GM18870 (cell line): ENCODE data around the gene ZNF385D.
"Not testable (repeated sequence)": the region's sequence is repeated elsewhere in the genome, so short reads cannot be mapped to it uniquely, and the experiment has no call there.

Experiments used
- ATAC-seq: cut with Tn5 transposase; IDR thresholded peaks from one replicate; pipeline ENCODE4 v1.9.1; 2021; ENCODE audit warnings: moderate library complexity; ENCODE audit not compliant: unreplicated experiment

ZNF385D gene

DNA sequence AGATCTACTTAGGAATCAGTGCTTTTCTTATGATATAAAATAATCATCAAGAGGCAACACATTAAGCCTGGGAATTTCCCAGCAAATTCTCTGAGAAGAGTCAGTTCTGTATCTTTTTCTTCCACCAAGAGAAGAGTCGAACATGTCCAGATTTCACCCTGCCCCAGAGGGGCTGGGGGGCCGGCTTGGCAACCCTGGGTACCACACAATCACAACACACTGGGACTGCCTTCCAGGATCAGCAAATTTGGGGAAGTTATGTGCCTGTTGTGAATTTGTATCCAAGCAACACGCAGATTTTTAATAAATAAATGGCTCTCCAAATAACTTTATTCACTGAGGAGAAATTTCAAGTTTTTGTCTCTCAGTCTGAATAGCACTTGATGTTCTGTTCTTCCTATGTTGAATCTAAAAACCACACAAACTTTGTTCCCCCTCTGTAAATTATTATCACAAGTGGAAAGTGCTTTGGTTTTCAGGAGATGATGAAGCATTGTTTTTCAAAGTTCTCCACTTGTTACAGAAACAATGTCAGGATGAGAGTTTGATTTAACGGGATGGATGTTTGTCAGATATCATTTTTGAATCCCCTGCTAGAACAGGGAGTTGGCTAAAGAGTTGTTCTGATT lies 357.2 kb downstream of the ZNF385D start:
- no peak for ATAC-seq

DNA sequence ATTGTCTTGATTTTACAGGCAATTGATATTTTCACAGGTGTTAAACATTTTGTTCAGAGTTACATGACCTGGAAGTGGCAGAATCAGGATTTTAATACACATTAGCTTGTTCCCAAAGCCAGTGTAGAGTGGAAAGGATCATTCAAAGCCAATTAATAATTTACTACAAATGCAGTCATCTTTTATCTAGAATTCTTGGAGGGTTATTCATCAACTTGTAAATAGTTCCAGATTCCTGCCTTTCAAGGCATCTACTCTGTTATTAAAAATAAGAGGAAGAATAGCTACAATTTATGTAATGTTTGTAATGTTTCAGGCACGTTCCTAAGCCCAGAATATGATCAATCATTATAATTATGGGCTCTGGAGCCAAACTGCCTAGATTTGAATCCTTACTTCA lies 358.5 kb downstream of the ZNF385D start:
- no peak for ATAC-seq

DNA sequence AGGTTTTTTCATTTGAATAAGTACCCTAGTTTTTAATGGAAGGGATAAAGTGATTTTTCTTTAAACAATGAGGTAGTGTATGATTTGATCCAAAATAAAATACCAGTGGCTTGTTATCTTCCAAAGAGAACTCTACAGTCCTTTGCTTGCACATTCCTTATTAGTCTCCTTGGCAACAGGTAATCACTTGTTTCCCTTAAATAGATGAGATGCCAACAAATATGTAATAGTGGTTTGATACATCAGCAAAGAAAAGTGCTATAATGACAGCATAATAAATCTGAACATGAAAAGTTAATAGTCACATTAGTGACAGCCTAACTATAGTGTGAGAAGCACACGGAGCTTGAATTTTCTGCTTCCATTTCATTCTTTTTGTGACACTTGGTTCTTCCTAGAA lies 360.2 kb downstream of the ZNF385D start:
- no peak for ATAC-seq

DNA sequence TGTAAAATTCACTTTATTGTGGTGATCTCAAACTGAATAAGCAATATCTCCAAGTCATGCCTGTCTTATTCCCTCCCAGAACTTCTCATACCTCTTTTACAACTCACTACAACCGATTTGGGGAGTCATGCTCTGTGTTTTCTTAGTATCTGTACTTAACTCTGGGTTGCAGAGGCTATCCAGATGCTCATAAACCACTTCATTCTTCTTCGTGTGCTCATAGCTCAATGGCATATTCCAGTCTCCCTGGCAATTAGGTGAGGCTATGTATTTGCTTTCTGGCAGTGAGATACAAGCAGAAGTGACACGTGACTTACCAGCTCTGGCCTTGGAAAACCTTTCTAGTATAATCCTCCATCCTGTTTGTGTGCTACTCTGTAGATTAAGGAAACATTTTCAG lies 360.9 kb downstream of the ZNF385D start:
- no peak for ATAC-seq

DNA sequence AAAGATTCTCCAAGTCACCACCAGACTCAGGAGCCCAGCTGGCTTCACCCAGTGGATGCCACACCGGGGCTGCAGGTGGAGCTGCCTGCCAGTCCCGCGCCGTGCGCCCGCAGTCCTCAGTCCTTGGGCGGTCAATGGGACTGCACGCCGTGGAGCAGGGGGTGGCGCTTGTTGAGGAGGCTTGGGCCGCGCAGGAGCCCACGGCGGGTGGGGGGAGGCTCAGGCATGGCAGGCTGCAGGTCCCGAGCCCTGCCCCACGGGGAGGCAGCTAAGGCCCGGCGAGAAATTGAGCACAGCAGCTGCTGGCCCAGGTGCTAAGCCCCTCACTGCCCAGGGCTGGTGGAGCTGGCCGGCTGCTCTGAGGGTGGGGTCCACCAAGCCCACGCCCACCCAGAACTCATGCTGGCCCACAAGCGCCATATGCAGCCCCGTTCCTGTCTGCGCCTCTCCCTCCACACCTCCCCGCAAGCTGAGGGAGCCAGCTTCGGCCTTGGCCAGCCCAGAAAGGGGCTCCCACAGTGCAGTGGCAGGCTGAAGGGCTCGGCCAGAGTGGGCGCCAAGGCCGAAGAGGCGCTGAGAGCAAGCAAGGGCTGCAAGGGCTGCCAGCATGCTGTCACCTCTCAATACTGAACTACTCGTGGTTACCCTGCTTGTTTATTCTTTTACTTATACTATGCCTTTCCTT lies 363.7 kb downstream of the ZNF385D start:
- ATAC-seq: not testable (repeated sequence)

DNA sequence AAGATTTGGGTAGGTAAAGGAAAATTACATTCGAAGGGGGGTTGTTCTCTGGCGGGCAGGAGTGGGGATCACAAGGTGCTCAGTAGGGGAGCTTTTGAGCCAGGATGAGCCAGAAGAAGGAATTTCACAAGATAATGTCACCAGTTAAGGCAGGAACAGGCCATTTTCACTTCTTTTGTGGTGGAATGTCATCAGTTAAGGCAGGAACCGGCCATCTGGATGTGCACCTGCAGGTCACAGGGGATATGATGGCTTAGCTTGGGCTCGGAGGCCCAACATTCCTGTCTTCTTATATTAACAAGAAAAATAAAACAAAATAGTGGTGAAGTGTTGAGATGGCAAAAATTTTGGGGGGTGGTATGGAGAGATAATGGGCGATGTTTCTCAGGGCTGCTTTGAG lies 373.0 kb downstream of the ZNF385D start:
- ATAC-seq: not testable (repeated sequence)

DNA sequence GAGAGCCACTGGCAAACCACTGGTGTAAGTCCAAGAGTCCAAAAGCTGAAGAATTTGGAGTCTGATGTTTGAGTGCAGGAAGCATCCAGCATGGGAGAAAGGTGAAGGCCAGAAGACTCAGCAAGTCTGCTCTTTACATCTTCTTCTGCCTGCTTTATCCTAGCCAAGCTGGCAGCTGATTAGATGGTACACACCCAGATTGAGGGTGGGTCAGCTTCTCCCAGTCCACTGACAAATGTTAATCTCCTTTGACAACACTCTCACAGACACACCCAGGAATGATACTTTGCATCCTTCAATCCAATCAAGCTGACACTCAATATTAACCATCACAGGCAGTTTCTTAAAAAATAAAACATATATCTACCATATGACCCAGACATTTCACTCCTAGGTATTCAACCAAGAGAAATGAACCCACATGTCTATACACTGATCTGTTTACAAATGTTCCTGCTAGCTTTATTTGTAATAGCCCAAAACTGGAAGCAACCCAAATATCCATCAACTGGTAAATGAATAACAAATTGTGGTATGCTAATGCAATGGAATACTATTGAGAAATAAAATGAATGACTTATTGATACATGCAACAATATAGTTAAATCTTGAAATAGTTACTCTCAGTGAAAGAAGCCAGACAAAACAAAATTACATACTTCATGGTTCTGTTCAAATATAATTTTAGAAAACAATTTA lies 373.8 kb downstream of the ZNF385D start:
- ATAC-seq: no peak

DNA sequence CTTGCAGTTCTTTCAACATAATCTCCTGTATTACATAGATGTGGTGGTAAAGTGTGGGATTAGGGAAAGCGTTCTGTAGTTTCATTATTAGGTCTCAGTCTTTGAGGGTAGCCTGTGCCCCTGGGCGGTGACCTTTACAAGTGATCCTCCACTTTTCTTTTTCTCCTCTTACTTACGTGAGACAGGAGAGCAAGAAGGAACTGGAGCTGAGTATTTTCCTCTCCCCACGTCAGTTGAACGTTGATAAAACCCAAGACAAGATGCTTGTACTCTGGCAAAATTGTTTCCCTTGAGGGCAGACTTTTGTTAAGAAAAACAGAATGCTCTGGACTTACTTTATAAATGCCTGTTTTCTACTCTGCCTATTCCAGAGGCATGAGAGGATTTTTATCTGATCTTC lies 378.7 kb downstream of the ZNF385D start:
- no peak for ATAC-seq
